ENCODE measurements around the gene KAZN.

Gene KAZN

GRCh38 chr1:15114884-15115283 is 516.4 kb downstream of the KAZN start:
- Histone ChIP-seq H2AFZ (ENCODE audit: low read depth, low read length) (no peak overlapping the region), H2BK12ac (ENCODE audit: low read length in 2 of 2) (no peak overlapping the region), H3K9ac (ENCODE audit: low read length) (no peak overlapping the region), H4K91ac (ENCODE audit: low read length) (no peak overlapping the region), H3K23ac (ENCODE audit: low read length in 2 of 2) (no peak overlapping the region), H3K27me3 (ENCODE audit: control insufficient read depth in 1 of 2, insufficient read depth in 1 of 2, low read length in 2 of 2) (peaks cover 21 to 34% of the 10 kb centered on the region in 2 experiments), H3K4me3 (ENCODE audit: insufficient read depth in 1 of 2, low read depth in 1 of 2, low read length in 2 of 2) (no peak overlapping the region), H3K79me1 (replicated peaks; ENCODE audit: low read length, poor library complexity, severe bottlenecking) (no peaks in the 10 kb centered on the region), H3K36me3 (ENCODE audit: control insufficient read depth in 1 of 2, insufficient read depth in 2 of 2, low read depth in 1 of 2, low read length in 2 of 2) (no peaks in the 10 kb centered on the region), H2AK5ac (ENCODE audit: low read length, severe bottlenecking) (no peak overlapping the region), H3K9me3 (ENCODE audit: control insufficient read depth, low read length) (no peaks in the 10 kb centered on the region), H2BK15ac (ENCODE audit: low read depth, poor library complexity, severe bottlenecking) (no peak overlapping the region), H3K18ac (ENCODE audit: low read depth in 1 of 2, low read length in 2 of 2) (no peak overlapping the region), H2BK120ac (ENCODE audit: low read depth, low read length) (no peak overlapping the region), H2BK5ac (ENCODE audit: low read depth, low read length, poor library complexity, severe bottlenecking) (no peak overlapping the region), H4K8ac (ENCODE audit: low read length) (no peak overlapping the region), H3K27ac (ENCODE audit: low read length, poor library complexity, severe bottlenecking) (no peak overlapping the region), H3K4ac (ENCODE audit: low read depth in 1 of 2, low read length in 2 of 2) (no peak overlapping the region), H3K4me1 (ENCODE audit: control insufficient read depth, insufficient read depth, low read depth, low read length) (peaks cover 10% of the 10 kb centered on the region), H3K4me2 (ENCODE audit: low read length, poor library complexity, severe bottlenecking) (no peak overlapping the region), H3K14ac (ENCODE audit: low read length in 2 of 2) (no peak overlapping the region)
- 90% methylated on average over 13 of the region's 13 CpGs for WGBS
- DNase-seq, result no peak

- Histone ChIP-seq H3K18ac (ENCODE audit: low read depth in 1 of 2, low read length in 2 of 2) (no peak overlapping the region), H4K91ac (ENCODE audit: low read length) (no peak overlapping the region), H3K23ac (ENCODE audit: low read length in 2 of 2) (no peak overlapping the region), H3K4ac (ENCODE audit: low read depth in 1 of 2, low read length in 2 of 2) (no peak overlapping the region), H3K14ac (ENCODE audit: low read length in 2 of 2) (no peak overlapping the region), H3K4me3 (ENCODE audit: insufficient read depth in 1 of 2, low read depth in 1 of 2, low read length in 2 of 2) (no peak overlapping the region), H2BK15ac (ENCODE audit: low read depth, poor library complexity, severe bottlenecking) (no peak overlapping the region), H2BK5ac (ENCODE audit: low read depth, low read length, poor library complexity, severe bottlenecking) (no peak overlapping the region), H2BK12ac (ENCODE audit: low read length in 2 of 2) (no peak overlapping the region), H3K9me3 (ENCODE audit: control insufficient read depth, low read length) (no peaks in the 10 kb centered on the region), H3K36me3 (ENCODE audit: control insufficient read depth in 1 of 2, insufficient read depth in 2 of 2, low read depth in 1 of 2, low read length in 2 of 2) (no peaks in the 10 kb centered on the region), H3K27me3 (ENCODE audit: control insufficient read depth in 1 of 2, insufficient read depth in 1 of 2, low read length in 2 of 2) (peaks cover 30 to 42% of the 10 kb centered on the region in 2 experiments), H3K27ac (ENCODE audit: low read length, poor library complexity, severe bottlenecking) (no peak overlapping the region), H3K4me2 (ENCODE audit: low read length, poor library complexity, severe bottlenecking) (no peak overlapping the region), H2AK5ac (ENCODE audit: low read length, severe bottlenecking) (no peak overlapping the region), H4K8ac (ENCODE audit: low read length) (no peak overlapping the region), H3K9ac (ENCODE audit: low read length) (no peak overlapping the region), H3K4me1 (ENCODE audit: control insufficient read depth, insufficient read depth, low read depth, low read length) (peaks cover 10% of the 10 kb centered on the region), H3K79me1 (replicated peaks; ENCODE audit: low read length, poor library complexity, severe bottlenecking) (no peaks in the 10 kb centered on the region), H2AFZ (ENCODE audit: low read depth, low read length) (no peak overlapping the region), H2BK120ac (ENCODE audit: low read depth, low read length) (no peak overlapping the region)
- 90% methylated on average over 12 of the region's 15 CpGs for WGBS
- no peak for DNase-seq
These were observed 517.3 kb downstream of the KAZN start for GRCh38 chr1:15115542-15116330.

GRCh38 chr1:15116966-15117365 is 518.5 kb downstream of the KAZN start:
- H3K4me2 ChIP-seq (ENCODE audit: low read length, poor library complexity, severe bottlenecking), result no peak overlapping the region
- H2BK15ac ChIP-seq (ENCODE audit: low read depth, poor library complexity, severe bottlenecking), result no peak overlapping the region
- H3K4ac ChIP-seq (ENCODE audit: low read depth in 1 of 2, low read length in 2 of 2), result no peak overlapping the region
- H4K8ac ChIP-seq (ENCODE audit: low read length), result no peak overlapping the region
- no peak overlapping the region for H3K18ac ChIP-seq (ENCODE audit: low read depth in 1 of 2, low read length in 2 of 2)
- H3K9ac ChIP-seq (ENCODE audit: low read length), result no peak overlapping the region
- H3K4me3 ChIP-seq (ENCODE audit: insufficient read depth in 1 of 2, low read depth in 1 of 2, low read length in 2 of 2), result no peak overlapping the region
- H3K36me3 ChIP-seq (ENCODE audit: control insufficient read depth in 1 of 2, insufficient read depth in 2 of 2, low read depth in 1 of 2, low read length in 2 of 2), result no peaks in the 10 kb centered on the region
- 84% methylated on average over 5 of the region's 5 CpGs for WGBS
- H3K27ac ChIP-seq (ENCODE audit: low read length, poor library complexity, severe bottlenecking), result no peak overlapping the region
- no peak overlapping the region for H2BK12ac ChIP-seq (ENCODE audit: low read length in 2 of 2)
- H2AFZ ChIP-seq (ENCODE audit: low read depth, low read length), result no peak overlapping the region
- no peak overlapping the region for H4K91ac ChIP-seq (ENCODE audit: low read length)
- H2BK5ac ChIP-seq (ENCODE audit: low read depth, low read length, poor library complexity, severe bottlenecking), result no peak overlapping the region
- no peak overlapping the region for H3K23ac ChIP-seq (ENCODE audit: low read length in 2 of 2)
- no peaks in the 10 kb centered on the region for H3K9me3 ChIP-seq (ENCODE audit: control insufficient read depth, low read length)
- no peak overlapping the region for H2BK120ac ChIP-seq (ENCODE audit: low read depth, low read length)
- H3K79me1 ChIP-seq (replicated peaks; ENCODE audit: low read length, poor library complexity, severe bottlenecking), result no peaks in the 10 kb centered on the region
- peaks cover 8% of the 10 kb centered on the region for H3K4me1 ChIP-seq (ENCODE audit: control insufficient read depth, insufficient read depth, low read depth, low read length)
- no peak overlapping the region for H3K14ac ChIP-seq (ENCODE audit: low read length in 2 of 2)
- H2AK5ac ChIP-seq (ENCODE audit: low read length, severe bottlenecking), result no peak overlapping the region
- H3K27me3 ChIP-seq (ENCODE audit: control insufficient read depth in 1 of 2, insufficient read depth in 1 of 2, low read length in 2 of 2), result peaks cover 39 to 50% of the 10 kb centered on the region in 2 experiments
- no peak for DNase-seq

- H4K8ac ChIP-seq (ENCODE audit: low read length), result no peak overlapping the region
- H3K36me3 ChIP-seq (ENCODE audit: control insufficient read depth in 1 of 2, insufficient read depth in 2 of 2, low read depth in 1 of 2, low read length in 2 of 2), result no peaks in the 10 kb centered on the region
- no peak overlapping the region for H4K91ac ChIP-seq (ENCODE audit: low read length)
- H3K4me2 ChIP-seq (ENCODE audit: low read length, poor library complexity, severe bottlenecking), result no peak overlapping the region
- H2BK5ac ChIP-seq (ENCODE audit: low read depth, low read length, poor library complexity, severe bottlenecking), result no peak overlapping the region
- no peak overlapping the region for H2BK15ac ChIP-seq (ENCODE audit: low read depth, poor library complexity, severe bottlenecking)
- H3K23ac ChIP-seq (ENCODE audit: low read length in 2 of 2), result no peak overlapping the region
- no peak overlapping the region for H3K14ac ChIP-seq (ENCODE audit: low read length in 2 of 2)
- H2AFZ ChIP-seq (ENCODE audit: low read depth, low read length), result no peak overlapping the region
- H2AK5ac ChIP-seq (ENCODE audit: low read length, severe bottlenecking), result no peak overlapping the region
- no peak for DNase-seq
- 68% methylated on average over 8 of the region's 8 CpGs for WGBS
- no peak overlapping the region for H3K18ac ChIP-seq (ENCODE audit: low read depth in 1 of 2, low read length in 2 of 2)
- no peak overlapping the region for H3K9ac ChIP-seq (ENCODE audit: low read length)
- no peak overlapping the region for H2BK12ac ChIP-seq (ENCODE audit: low read length in 2 of 2)
- H3K4me3 ChIP-seq (ENCODE audit: insufficient read depth in 1 of 2, low read depth in 1 of 2, low read length in 2 of 2), result no peak overlapping the region
- no peaks in the 10 kb centered on the region for H3K4me1 ChIP-seq (ENCODE audit: control insufficient read depth, insufficient read depth, low read depth, low read length)
- H3K27ac ChIP-seq (ENCODE audit: low read length, poor library complexity, severe bottlenecking), result no peak overlapping the region
- no peak overlapping the region for H3K4ac ChIP-seq (ENCODE audit: low read depth in 1 of 2, low read length in 2 of 2)
- no peaks in the 10 kb centered on the region for H3K9me3 ChIP-seq (ENCODE audit: control insufficient read depth, low read length)
- no peaks in the 10 kb centered on the region for H3K79me1 ChIP-seq (replicated peaks; ENCODE audit: low read length, poor library complexity, severe bottlenecking)
- peaks cover 47 to 57% of the 10 kb centered on the region in 2 experiments for H3K27me3 ChIP-seq (ENCODE audit: control insufficient read depth in 1 of 2, insufficient read depth in 1 of 2, low read length in 2 of 2)
- no peak overlapping the region for H2BK120ac ChIP-seq (ENCODE audit: low read depth, low read length)
These were observed 519.3 kb downstream of the KAZN start for GRCh38 chr1:15117671-15118325.
